ENCODE data around the gene TTPAL.

TTPAL gene

GRCh38 chr20:44523746-44524145 lies 48.1 kb downstream of the TTPAL start:
- DNase-seq (ENCODE audit: low spot score): no peak
- in situ Hi-C loops (cut with MboI; ENCODE audit: low sequenced_read_pairs, unreplicated experiment): no loop called here
- TF ChIP-seq, protein P1, sequence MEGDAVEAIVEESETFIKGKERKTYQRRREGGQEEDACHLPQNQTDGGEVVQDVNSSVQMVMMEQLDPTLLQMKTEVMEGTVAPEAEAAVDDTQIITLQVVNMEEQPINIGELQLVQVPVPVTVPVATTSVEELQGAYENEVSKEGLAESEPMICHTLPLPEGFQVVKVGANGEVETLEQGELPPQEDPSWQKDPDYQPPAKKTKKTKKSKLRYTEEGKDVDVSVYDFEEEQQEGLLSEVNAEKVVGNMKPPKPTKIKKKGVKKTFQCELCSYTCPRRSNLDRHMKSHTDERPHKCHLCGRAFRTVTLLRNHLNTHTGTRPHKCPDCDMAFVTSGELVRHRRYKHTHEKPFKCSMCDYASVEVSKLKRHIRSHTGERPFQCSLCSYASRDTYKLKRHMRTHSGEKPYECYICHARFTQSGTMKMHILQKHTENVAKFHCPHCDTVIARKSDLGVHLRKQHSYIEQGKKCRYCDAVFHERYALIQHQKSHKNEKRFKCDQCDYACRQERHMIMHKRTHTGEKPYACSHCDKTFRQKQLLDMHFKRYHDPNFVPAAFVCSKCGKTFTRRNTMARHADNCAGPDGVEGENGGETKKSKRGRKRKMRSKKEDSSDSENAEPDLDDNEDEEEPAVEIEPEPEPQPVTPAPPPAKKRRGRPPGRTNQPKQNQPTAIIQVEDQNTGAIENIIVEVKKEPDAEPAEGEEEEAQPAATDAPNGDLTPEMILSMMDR (IDR thresholded peaks at IDR 0.05; ENCODE audit: borderline replicate concordance, control extremely low read depth, extremely low read depth, insufficient read depth, missing control alignments): no peak

DNA sequence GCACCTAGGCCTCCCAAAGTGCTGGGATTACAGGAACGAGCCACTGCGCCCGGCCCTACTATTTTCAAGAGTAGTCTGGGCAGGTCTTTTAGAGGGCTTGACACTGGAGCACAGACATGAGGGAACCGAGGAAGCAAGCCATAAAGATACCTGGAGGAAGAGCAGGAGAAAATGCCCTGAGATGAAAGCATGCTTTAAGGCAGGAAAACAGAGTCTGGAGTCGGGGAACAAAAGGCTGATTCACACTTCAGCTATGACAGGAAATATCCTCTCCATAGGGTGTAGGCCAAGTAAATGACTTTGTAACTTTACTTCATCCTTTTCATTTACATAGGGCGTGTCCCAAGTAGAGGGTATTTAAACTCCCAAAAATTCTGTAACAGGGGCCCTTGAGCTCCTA lies 50.5 kb downstream of the TTPAL start:
- TF ChIP-seq, protein P1 (IDR thresholded peaks at IDR 0.05; ENCODE audit: borderline replicate concordance, control extremely low read depth, extremely low read depth, insufficient read depth, missing control alignments): no peak
- in situ Hi-C loops (cut with MboI; ENCODE audit: low sequenced_read_pairs, unreplicated experiment): no loop called here
- no peak for DNase-seq (ENCODE audit: low spot score)

GRCh38 chr20:44527716-44528199 lies 52.1 kb downstream of the TTPAL start:
- in situ Hi-C loops (cut with MboI; ENCODE audit: low sequenced_read_pairs, unreplicated experiment): no loop called here
- DNase-seq (ENCODE audit: low spot score): no peak
- TF ChIP-seq, protein P1 (IDR thresholded peaks at IDR 0.05; ENCODE audit: borderline replicate concordance, control extremely low read depth, extremely low read depth, insufficient read depth, missing control alignments): no peak

- no peak for DNase-seq (ENCODE audit: low spot score)
- TF ChIP-seq, protein P1 (IDR thresholded peaks at IDR 0.05; ENCODE audit: borderline replicate concordance, control extremely low read depth, extremely low read depth, insufficient read depth, missing control alignments): no peak
- in situ Hi-C loops (cut with MboI; ENCODE audit: low sequenced_read_pairs, unreplicated experiment): no loop called here
These were observed 52.6 kb downstream of the TTPAL start for GRCh38 chr20:44528309-44528708.

DNA sequence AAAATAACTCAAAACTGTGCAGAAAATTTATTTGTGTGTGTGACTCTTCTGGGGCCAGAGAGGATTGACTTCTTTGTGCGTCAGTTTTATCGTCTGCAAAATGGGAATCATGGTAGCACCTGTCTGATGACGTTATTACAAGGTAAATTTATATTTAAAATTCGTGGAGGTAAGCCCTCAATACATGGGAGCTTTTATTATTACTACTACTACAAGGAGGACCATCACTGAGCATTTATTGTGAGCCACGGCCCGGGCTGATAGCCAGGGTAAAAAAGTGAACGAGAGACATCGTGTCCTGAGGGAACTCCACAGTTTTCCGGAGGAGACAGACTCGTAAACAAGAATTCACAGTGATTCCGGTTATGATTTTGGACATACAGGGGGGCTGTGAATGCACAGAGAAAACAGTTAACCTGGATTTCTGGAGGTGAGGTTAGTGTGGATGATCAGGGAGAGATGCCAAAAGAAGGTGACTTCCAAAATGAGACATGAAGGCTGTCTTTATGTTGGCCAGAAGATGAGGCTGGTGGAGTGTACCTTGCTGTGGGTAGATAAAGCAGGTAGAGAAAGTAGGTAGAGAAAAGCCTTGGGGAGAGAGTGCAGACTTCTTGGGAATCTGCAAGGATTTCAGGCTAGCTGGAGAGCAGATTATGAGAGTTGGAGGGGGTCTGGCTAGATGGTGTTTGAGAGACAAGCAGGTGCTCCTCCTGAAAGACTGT lies 56.7 kb downstream of the TTPAL start:
- no peak for DNase-seq (ENCODE audit: low spot score)
- in situ Hi-C loops (cut with MboI; ENCODE audit: low sequenced_read_pairs, unreplicated experiment): no loop called here
- TF ChIP-seq, protein P1 (IDR thresholded peaks at IDR 0.05; ENCODE audit: borderline replicate concordance, control extremely low read depth, extremely low read depth, insufficient read depth, missing control alignments): no peak

DNA sequence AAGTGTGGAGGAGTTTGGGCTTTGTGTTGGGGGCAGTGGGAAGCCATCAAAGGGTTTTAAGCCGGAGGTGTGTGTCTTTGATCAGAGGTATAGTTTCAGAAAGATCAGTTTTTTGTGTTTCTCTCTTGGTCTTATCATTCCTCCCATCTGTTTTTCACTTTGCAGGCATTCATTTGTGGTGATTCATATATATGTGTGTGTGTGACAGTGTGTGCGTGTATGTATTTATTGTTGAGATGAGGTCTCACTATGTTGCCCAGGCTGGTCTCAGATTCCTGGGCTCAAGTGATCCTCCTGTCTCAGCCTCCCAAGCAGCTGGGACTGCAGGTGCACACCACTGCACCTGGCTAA lies 57.3 kb downstream of the TTPAL start:
- TF ChIP-seq, protein P1 (IDR thresholded peaks at IDR 0.05; ENCODE audit: borderline replicate concordance, control extremely low read depth, extremely low read depth, insufficient read depth, missing control alignments): no peak
- DNase-seq (ENCODE audit: low spot score): no peak
- in situ Hi-C loops (cut with MboI; ENCODE audit: low sequenced_read_pairs, unreplicated experiment): no loop called here
